GM19351 (cell line): ENCODE measurements around the gene TMEM272.

Experiments
- ATAC-seq: cut with Tn5 transposase; IDR thresholded peaks from one replicate; pipeline ENCODE4 v1.9.1; 2021; ENCODE audit warnings: mild to moderate bottlenecking, moderate library complexity; ENCODE audit not compliant: unreplicated experiment

Gene TMEM272

DNA sequence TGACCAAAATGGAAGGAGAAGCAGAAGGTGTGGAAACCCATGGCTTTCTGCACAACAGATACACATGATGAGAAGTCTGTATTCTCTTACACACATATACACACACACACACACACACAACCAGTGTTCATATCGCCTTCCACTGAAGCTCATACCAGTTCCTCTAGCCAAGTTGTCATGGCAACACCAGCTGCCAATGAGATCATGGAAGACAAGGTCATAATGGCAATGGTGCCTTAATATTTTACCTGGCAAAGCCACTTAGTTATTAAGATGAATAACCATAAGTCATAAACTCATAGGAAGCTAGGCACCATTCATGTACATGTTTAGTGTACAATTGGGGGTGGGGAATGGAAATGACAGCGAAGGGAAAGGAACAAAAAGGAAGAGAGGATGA, 38.4 kb downstream of the TMEM272 start:
- ATAC-seq = no peak

DNA sequence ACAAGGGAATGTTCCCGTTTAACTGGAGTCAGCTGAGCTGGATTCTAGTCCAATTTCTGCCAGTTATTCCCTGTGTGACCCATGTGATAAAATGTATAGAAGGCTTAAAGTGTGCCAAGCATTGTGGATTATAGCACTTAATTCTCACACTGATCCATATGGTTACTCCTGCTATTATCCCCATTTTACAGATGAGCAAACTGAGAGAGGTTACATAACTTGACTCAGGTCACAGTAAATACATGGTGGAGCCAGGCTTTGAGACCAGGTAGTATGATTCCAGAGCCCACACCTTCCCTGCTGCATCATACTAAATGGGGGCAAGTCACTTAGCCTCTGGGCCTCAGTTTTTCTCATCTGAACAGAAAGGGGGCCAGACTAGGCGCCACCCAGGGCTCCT, 39.1 kb downstream of the TMEM272 start:
- no peak for ATAC-seq

DNA sequence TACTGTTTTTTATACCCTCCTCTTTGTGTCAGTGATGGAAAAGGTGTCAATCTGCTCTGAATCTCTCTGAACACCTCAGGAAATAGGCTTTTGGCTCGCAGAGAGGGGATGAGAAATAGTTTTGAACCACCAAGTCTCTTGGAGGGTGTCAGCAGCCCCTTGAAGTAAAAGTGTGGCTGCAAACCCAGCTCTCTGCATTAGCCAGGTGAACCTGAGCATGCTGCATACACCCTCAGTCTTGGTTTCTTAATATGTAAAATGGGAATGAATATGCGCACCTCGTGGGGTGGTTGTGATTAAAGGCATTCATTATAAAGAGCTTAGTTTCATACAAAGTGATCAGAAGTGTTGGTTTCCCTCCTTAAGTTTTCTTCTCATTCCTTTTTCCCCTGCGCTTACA, 39.7 kb downstream of the TMEM272 start:
- ATAC-seq = no peak

GRCh38 chr13:51804295-51805172, 40.4 kb downstream of the TMEM272 start:
- ATAC-seq = no peak

GRCh38 chr13:51803422-51804294, 41.3 kb downstream of the TMEM272 start, which contains the start of gene DHRS12:
DHRS12 (minus strand) TSS chr13:51804163; CDS start chr13:51799659, 4,504 bp downstream.
- ATAC-seq = peak; percentile 86

- ATAC-seq = peak; percentile 0
Observed at GRCh38 chr13:51802631-51803418, 42.2 kb downstream of the TMEM272 start.

GRCh38 chr13:51801631-51802099, 43.3 kb downstream of the TMEM272 start:
- ATAC-seq = no peak

- ATAC-seq = no peak
Observed at GRCh38 chr13:51800486-51800885, 44.5 kb downstream of the TMEM272 start.

DNA sequence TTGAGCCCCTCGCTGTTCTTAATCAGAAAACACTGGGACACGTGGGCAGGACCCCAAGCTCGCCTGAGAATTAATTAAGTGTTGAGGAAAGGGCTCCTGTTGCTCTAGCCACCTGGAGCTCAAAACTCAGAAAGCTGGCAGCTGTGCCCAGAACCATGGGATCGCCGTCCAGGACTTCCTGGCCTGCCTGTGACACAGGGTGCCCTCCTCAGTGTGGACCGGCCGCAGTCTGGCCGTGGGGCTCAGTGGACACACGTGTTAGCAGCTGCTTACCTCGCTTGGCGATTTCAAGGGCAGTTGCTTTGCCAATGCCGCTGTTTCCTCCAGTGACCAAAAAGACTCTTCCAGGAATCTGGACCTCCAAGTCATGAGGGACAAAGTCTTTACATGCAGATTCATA, 45.7 kb downstream of the TMEM272 start:
- ATAC-seq = no peak

GRCh38 chr13:51797664-51798488, 47.1 kb downstream of the TMEM272 start:
- peak; percentile 69 for ATAC-seq

- ATAC-seq = no peak
Observed at GRCh38 chr13:51796546-51796945, 48.4 kb downstream of the TMEM272 start.

DNA sequence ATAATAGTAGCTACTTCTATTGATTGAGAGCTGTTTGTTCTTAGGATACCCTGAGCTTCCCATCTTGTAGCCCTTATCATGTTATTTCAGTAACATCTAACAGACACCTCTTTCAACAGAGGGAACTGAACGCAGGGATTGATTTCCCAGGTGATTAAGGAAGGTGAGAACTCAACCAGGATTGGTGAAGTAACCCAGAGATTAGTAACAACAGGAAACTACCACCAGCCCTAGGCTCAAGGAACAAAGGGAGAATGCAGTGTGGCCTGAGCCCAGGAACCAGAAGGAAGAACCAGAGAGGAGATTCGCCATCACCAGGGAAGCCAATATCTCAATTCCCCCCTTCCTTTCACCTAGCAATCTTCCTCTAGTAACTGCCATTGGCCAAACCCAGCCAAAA, 49.6 kb downstream of the TMEM272 start:
- ATAC-seq = no peak

DNA sequence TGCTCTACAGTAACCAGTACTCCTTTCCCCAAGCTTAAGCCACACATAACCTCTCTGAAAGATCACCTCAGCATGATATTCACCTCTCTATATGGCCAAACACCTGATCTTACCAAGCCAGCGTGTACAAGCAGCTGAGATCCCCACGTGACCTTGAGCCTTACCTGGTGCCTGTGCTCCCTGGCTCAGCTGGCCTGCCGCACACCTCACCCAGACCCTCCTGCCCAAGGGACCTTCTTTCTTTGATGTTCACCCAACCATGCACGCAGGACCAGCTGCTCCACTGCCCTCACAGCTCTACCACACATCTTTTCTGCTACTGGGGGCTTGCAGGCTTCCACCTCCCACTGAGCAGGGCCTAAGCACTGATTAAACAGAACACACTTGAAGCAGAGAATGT, 50.0 kb downstream of the TMEM272 start:
- no peak for ATAC-seq

- peak; percentile 62 for ATAC-seq
Observed at GRCh38 chr13:51793570-51794271, 51.3 kb downstream of the TMEM272 start.

DNA sequence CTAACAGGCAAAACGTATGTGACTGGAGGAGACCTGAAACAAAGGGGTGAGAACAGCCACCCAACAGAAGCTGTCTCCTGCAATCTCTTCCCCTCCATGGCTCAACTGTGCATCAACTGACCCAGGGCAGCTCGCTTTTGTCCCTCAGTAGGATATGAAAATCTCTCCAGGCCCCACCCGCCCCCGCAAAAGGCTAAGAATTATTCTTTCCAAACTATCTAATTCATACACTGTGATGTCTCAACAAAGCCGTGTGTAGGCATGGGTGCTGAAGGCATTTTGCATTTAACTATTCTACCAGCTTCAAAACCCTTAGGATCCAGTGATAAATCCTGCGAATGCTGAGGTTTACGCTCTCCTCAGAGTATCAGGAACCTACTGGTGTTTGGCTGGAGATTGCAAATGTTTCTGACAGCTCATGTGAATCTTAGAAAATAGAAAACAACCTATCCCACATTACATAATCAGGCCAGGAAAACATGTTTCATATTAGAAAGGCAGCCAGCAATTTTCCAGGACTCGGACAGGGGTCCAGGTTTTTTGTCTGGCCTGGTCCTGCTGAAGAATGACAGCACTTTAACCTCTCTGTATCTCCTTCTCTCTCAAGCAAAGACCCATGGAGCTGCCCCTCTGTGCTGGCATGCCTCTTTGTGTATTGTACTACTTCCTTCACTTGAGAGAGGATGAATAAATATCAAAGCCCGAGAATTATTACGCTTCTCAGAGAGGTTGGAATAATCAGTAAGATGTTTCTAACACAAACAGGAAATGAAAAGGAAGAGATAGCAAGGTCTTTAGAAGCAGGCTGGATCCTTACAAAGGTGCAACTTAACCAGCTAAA, 58.3 kb downstream of the TMEM272 start:
- no peak for ATAC-seq

DNA sequence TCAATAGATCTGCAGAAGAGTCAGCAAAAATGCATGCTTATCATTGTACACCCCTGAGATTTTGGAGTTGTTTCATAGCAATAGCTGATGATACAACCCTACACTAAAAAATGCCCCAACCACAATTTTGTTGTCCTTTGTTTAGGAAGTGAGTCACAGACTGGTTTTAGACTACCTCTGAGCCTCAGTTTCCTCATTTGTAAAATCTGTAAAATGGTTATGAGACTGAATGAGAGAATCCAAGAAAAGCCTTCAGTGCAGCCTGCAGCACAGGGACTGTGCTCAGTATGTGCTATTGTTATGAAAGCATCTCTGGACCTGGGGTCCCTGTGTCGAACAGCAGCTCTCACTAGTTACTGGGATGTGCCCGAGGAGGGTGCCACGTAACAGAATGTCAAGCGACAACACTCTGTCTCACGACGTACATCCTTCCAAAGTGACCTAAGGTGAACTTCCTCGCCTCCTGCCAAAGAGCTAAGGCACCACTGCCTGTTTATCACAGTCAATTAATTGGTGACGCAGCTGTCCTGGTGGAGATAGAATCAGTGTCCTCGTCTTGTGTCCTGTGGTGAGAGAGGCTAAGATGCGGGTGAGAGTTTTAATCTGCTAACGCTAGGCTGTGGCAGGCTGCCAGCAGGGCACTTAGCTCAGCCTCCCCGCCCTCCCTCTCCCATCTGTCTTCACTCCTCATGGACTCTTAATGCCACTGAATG, 59.1 kb downstream of the TMEM272 start:
- no peak for ATAC-seq

GRCh38 chr13:51784097-51784496, 60.9 kb downstream of the TMEM272 start:
- no peak for ATAC-seq
